ENCODE data around the gene ATF6B.

ATF6B gene

DNA sequence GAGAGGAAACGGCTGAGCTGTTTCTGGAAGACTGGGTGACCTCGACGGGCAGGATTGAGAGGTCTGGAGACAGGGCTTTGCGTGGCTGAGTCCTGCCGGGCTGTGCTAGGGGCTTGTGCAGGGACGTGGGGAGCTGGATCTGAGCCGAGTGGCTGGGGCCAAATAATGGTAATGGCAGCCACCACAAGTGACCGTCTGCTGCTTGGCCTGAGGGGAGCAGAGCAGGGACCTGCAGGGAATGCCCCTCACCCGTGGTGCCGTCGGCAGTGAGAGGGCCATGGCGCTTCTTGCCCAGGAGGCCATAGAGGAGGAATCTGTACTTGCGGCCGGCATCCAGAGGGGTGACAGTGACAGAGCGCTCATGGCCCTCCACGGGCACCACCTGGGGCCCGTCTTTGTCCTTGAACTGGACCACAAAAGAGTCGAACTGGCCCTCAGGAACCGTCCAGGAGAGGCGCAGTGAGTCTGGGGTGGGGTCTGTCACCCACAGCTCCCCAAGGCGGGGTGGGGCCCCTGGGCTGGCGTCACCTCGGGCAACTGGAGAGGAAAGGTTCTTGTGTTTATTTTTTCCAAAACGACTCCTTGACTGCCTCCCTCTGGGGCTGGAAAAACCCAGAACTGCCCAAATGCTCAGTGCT is 58.0 kb downstream of the ATF6B start:
- TF ChIP-seq TAF1 (IDR thresholded peaks at IDR 0.05; ENCODE audit: low read depth) (no peak), TCF12 (IDR thresholded peaks at IDR 0.05; ENCODE audit: low read depth) (no peak), CEBPB (IDR thresholded peaks at IDR 0.05) (no peak), NFIC (IDR thresholded peaks at IDR 0.05) (no peak), CREB1 (IDR thresholded peaks at IDR 0.05; ENCODE audit: low read depth) (no peak), EGR1 (IDR thresholded peaks at IDR 0.05) (no peak), FOXM1 (IDR thresholded peaks at IDR 0.05; ENCODE audit: borderline replicate concordance, low read depth) (no peak), RAD21 (IDR thresholded peaks at IDR 0.05; ENCODE audit: low read depth) (no peak), TEAD4 (IDR thresholded peaks at IDR 0.05) (no peak), ZBTB7A (IDR thresholded peaks at IDR 0.05; ENCODE audit: low read depth) (no peak), YY1 (IDR thresholded peaks at IDR 0.05; ENCODE audit: low read depth) (no peak)
- TF ChIP-seq, protein P1, sequence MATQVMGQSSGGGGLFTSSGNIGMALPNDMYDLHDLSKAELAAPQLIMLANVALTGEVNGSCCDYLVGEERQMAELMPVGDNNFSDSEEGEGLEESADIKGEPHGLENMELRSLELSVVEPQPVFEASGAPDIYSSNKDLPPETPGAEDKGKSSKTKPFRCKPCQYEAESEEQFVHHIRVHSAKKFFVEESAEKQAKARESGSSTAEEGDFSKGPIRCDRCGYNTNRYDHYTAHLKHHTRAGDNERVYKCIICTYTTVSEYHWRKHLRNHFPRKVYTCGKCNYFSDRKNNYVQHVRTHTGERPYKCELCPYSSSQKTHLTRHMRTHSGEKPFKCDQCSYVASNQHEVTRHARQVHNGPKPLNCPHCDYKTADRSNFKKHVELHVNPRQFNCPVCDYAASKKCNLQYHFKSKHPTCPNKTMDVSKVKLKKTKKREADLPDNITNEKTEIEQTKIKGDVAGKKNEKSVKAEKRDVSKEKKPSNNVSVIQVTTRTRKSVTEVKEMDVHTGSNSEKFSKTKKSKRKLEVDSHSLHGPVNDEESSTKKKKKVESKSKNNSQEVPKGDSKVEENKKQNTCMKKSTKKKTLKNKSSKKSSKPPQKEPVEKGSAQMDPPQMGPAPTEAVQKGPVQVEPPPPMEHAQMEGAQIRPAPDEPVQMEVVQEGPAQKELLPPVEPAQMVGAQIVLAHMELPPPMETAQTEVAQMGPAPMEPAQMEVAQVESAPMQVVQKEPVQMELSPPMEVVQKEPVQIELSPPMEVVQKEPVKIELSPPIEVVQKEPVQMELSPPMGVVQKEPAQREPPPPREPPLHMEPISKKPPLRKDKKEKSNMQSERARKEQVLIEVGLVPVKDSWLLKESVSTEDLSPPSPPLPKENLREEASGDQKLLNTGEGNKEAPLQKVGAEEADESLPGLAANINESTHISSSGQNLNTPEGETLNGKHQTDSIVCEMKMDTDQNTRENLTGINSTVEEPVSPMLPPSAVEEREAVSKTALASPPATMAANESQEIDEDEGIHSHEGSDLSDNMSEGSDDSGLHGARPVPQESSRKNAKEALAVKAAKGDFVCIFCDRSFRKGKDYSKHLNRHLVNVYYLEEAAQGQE (IDR thresholded peaks at IDR 0.05; ENCODE audit: low read depth) = no peak
- TF ChIP-seq, protein P2, sequence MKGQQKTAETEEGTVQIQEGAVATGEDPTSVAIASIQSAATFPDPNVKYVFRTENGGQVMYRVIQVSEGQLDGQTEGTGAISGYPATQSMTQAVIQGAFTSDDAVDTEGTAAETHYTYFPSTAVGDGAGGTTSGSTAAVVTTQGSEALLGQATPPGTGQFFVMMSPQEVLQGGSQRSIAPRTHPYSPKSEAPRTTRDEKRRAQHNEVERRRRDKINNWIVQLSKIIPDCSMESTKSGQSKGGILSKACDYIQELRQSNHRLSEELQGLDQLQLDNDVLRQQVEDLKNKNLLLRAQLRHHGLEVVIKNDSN (IDR thresholded peaks at IDR 0.05) = no peak

DNA sequence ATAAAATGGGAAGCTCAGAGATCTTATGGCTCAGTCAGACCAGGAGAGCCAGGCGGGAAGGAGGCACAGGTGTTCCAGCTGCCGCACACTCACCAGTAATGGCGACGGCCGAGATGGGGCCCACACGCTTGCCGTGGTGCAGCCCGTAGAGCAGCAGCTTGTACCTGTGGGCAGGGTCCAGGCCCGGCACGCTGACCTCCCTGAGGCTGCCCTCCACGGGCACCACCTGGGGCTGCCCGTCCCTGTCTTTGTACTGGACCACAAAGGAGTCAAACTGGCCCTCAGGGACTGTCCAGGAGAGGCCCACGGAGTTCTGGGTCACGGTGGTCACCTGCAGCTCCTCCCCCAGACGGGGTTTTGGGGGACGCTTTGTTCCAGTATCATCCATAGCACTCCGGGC is 58.6 kb downstream of the ATF6B start:
- TF ChIP-seq TCF12 (IDR thresholded peaks at IDR 0.05; ENCODE audit: low read depth) = no peak
- TF ChIP-seq YY1 (IDR thresholded peaks at IDR 0.05; ENCODE audit: low read depth) = no peak
- no peak for TF ChIP-seq TEAD4 (IDR thresholded peaks at IDR 0.05)
- no peak for TF ChIP-seq RAD21 (IDR thresholded peaks at IDR 0.05; ENCODE audit: low read depth)
- TF ChIP-seq EGR1 (IDR thresholded peaks at IDR 0.05) = no peak
- no peak for TF ChIP-seq ZBTB7A (IDR thresholded peaks at IDR 0.05; ENCODE audit: low read depth)
- no peak for TF ChIP-seq CEBPB (IDR thresholded peaks at IDR 0.05)
- TF ChIP-seq FOXM1 (IDR thresholded peaks at IDR 0.05; ENCODE audit: borderline replicate concordance, low read depth) = no peak
- no peak for TF ChIP-seq CREB1 (IDR thresholded peaks at IDR 0.05; ENCODE audit: low read depth)
- no peak for TF ChIP-seq EP300 (IDR thresholded peaks at IDR 0.05; ENCODE audit: borderline replicate concordance)
- TF ChIP-seq, protein P1 (IDR thresholded peaks at IDR 0.05; ENCODE audit: low read depth) = no peak

DNA sequence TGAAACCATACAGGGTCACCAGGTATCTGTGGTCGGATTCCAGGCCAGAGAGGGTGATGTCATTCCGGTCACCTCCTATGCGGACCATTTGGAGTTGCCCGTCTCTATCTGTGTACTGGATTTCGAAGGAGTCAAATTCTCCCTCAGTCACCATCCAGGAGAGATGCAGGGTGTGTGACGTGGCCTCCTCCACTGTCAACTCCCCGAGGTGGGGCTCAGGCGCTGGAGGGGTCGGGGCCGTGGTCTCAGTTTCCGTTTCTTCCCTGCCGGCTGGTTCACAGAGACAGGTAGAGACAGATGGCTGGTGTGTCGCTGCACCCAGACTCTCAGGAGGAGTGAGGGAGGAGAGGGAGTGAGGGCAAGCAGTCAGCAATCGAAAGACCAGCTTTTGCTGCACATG is 59.2 kb downstream of the ATF6B start:
- TF ChIP-seq RAD21 (IDR thresholded peaks at IDR 0.05; ENCODE audit: low read depth) (no peak), TCF12 (IDR thresholded peaks at IDR 0.05; ENCODE audit: low read depth) (no peak), YY1 (IDR thresholded peaks at IDR 0.05; ENCODE audit: low read depth) (no peak), NFIC (IDR thresholded peaks at IDR 0.05) (no peak)
- TF ChIP-seq, protein P1 (IDR thresholded peaks at IDR 0.05; ENCODE audit: low read depth) = no peak
